ENCODE results near the gene MCTP1. TPM values are rescaled to one million over a fixed set of nuclear protein-coding genes. Genes with fewer than 3 reads are reported as not detected.
A peak's percentile ranks its signal among the peaks of the same experiment; 100 is the strongest.

The MCTP1 gene
- polyA plus RNA-seq, 1 donor (not counting 4 experiments of a cell fraction or from before 2014, with no cell fraction given) = 4.9 TPM

DNA sequence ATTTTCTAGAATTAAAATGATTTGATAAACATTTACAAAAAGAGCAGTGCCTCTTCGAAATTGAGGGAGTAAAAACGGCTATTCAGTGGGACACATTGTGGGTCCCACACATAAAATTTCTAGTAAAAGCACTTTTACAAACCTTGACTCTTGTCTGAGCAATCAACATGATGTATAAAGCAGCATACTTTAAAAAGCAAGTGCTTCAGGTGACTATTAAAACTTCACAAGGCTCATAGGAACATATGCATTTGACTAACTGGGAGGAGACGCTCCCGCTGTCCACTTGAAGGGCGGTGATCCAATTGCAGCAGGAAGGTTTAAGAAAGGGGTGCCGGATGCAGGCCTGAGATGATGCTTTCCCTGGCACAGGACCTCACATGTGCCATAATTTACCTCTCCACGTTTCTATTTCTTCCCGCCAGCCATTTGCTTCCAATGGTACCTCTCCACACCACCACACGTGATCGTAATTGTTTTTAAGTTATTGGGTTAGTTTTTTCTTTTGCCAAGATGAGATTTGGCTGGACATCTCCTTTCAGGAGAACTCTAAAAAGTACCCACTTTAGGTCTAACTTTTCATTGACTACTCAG is 1.8 kb downstream of the MCTP1 start:
- Histone ChIP-seq H3K27ac (ENCODE audit: control insufficient read depth, insufficient read depth, low read length) (no peak overlapping the region), H3K9ac (ENCODE audit: control insufficient read depth, extremely low read depth, insufficient read depth, low read length) (no peak overlapping the region), H3K9me1 (ENCODE audit: control insufficient read depth, extremely low read depth, insufficient read depth, low read length) (no peaks in the 10 kb centered on the region), H3K4me3 (ENCODE audit: control insufficient read depth in 2 of 3, extremely low read depth in 1 of 3, insufficient read depth in 2 of 3, low read depth in 1 of 3, low read length in 3 of 3) (peak overlapping the region in 2 of 3 experiments; percentile 20 to 64), H2AFZ (ENCODE audit: control insufficient read depth, low read length) (no peak overlapping the region), H3K9me3 (ENCODE audit: control insufficient read depth, low read depth, low read length) (no peaks in the 10 kb centered on the region), H3K4me2 (ENCODE audit: control insufficient read depth, extremely low read depth, insufficient read depth, low read depth, low read length) (peak overlapping the region; percentile 76), H3K27me3 (ENCODE audit: control insufficient read depth, extremely low read depth, insufficient read depth, low read length) (peaks cover 41% of the 10 kb centered on the region), H3K79me2 (ENCODE audit: control insufficient read depth, insufficient read depth, low read length) (no peaks in the 10 kb centered on the region), H3K36me3 (ENCODE audit: control insufficient read depth in 2 of 2, extremely low read depth in 1 of 2, insufficient read depth in 2 of 2, low read length in 2 of 2) (no peaks in the 10 kb centered on the region), H3K4me1 (ENCODE audit: control insufficient read depth, extremely low read depth, insufficient read depth, low read length) (peaks cover 3% of the 10 kb centered on the region), H4K20me1 (ENCODE audit: control insufficient read depth, extremely low read depth, insufficient read depth, low read length) (peaks cover 3% of the 10 kb centered on the region)
- FAIRE-seq (no peak), DNase-seq (ENCODE audit: low read depth, low spot score) (no peak)
- TF ChIP-seq, protein P1, sequence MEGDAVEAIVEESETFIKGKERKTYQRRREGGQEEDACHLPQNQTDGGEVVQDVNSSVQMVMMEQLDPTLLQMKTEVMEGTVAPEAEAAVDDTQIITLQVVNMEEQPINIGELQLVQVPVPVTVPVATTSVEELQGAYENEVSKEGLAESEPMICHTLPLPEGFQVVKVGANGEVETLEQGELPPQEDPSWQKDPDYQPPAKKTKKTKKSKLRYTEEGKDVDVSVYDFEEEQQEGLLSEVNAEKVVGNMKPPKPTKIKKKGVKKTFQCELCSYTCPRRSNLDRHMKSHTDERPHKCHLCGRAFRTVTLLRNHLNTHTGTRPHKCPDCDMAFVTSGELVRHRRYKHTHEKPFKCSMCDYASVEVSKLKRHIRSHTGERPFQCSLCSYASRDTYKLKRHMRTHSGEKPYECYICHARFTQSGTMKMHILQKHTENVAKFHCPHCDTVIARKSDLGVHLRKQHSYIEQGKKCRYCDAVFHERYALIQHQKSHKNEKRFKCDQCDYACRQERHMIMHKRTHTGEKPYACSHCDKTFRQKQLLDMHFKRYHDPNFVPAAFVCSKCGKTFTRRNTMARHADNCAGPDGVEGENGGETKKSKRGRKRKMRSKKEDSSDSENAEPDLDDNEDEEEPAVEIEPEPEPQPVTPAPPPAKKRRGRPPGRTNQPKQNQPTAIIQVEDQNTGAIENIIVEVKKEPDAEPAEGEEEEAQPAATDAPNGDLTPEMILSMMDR (optimal IDR thresholded peaks at IDR 0.05 in 1 of 3, IDR thresholded peaks at IDR 0.05 in 1 of 3, conservative IDR thresholded peaks at IDR 0.05 in 1 of 3; ENCODE audit: extremely low read depth in 1 of 3, insufficient read depth in 2 of 3, low read length in 3 of 3) = no peak
- peak; percentile 79 for TF ChIP-seq EZH2 (IDR thresholded peaks at IDR 0.05; ENCODE audit: low read length)
- dilution Hi-C loops (cut with MboI; ENCODE audit: extremely low pct_ligation_motif_present, low sequenced_read_pairs) = no loop called here

GRCh38 chr5:95281226-95281625 is 3.7 kb downstream of the MCTP1 start:
- Histone ChIP-seq H3K27me3 (ENCODE audit: control insufficient read depth, extremely low read depth, insufficient read depth, low read length) (peaks cover 37% of the 10 kb centered on the region), H3K4me3 (ENCODE audit: control insufficient read depth in 2 of 3, extremely low read depth in 1 of 3, insufficient read depth in 2 of 3, low read depth in 1 of 3, low read length in 3 of 3) (no peak overlapping the region), H3K4me1 (ENCODE audit: control insufficient read depth, extremely low read depth, insufficient read depth, low read length) (peaks cover 3% of the 10 kb centered on the region), H3K79me2 (ENCODE audit: control insufficient read depth, insufficient read depth, low read length) (no peaks in the 10 kb centered on the region), H3K27ac (ENCODE audit: control insufficient read depth, insufficient read depth, low read length) (no peak overlapping the region), H3K36me3 (ENCODE audit: control insufficient read depth in 2 of 2, extremely low read depth in 1 of 2, insufficient read depth in 2 of 2, low read length in 2 of 2) (no peaks in the 10 kb centered on the region), H3K9me3 (ENCODE audit: control insufficient read depth, low read depth, low read length) (no peaks in the 10 kb centered on the region), H4K20me1 (ENCODE audit: control insufficient read depth, extremely low read depth, insufficient read depth, low read length) (peaks cover 3% of the 10 kb centered on the region), H3K4me2 (ENCODE audit: control insufficient read depth, extremely low read depth, insufficient read depth, low read depth, low read length) (no peak overlapping the region), H2AFZ (ENCODE audit: control insufficient read depth, low read length) (no peak overlapping the region), H3K9ac (ENCODE audit: control insufficient read depth, extremely low read depth, insufficient read depth, low read length) (no peak overlapping the region), H3K9me1 (ENCODE audit: control insufficient read depth, extremely low read depth, insufficient read depth, low read length) (no peaks in the 10 kb centered on the region)
- no peak for FAIRE-seq
- TF ChIP-seq, protein P1 (optimal IDR thresholded peaks at IDR 0.05 in 1 of 3, IDR thresholded peaks at IDR 0.05 in 1 of 3, conservative IDR thresholded peaks at IDR 0.05 in 1 of 3; ENCODE audit: extremely low read depth in 1 of 3, insufficient read depth in 2 of 3, low read length in 3 of 3) = no peak
- no peak for TF ChIP-seq EZH2 (IDR thresholded peaks at IDR 0.05; ENCODE audit: low read length)
- dilution Hi-C loops (cut with MboI; ENCODE audit: extremely low pct_ligation_motif_present, low sequenced_read_pairs) = no loop called here
- no peak for DNase-seq (ENCODE audit: low read depth, low spot score)
